Measurements from ENCODE around the gene MVB12B.

DNA sequence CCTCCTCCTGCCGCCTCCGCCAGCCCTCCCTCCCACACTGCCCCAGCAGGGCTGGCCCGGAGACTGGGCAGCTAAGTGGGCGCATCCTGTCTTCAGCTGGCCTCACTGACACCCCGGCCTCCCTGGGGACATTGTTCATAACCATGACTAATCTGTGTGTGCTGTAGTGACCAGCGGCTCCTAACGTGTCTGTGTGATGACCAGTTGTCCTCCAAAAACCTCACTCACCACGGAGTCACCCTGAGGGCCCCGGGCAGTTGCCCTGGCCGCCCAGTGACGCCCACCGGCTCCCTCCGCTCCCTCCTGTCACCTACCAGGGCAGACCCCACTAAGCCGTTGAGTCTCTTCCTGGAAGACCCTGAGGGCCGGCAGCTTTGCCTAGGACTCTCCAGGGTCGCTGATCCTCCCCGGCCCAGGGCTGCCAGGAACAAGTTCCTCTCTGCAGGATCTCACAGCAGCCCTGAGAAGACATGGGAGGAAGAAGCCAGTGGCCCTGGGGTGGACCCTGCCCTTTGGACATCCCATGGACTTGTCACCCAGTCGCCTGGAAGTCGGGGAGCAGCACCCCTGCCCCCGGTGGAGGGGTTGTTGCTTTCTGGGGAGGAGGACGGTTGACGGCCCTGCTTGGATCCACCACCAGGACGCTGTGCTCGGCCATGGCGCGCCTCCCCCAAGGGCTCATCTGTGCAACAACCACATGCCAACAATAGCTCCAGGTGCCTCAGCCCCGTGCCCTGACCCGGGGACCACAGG, 176.9 kb downstream of the MVB12B start:
- TF ChIP-seq, protein P1, sequence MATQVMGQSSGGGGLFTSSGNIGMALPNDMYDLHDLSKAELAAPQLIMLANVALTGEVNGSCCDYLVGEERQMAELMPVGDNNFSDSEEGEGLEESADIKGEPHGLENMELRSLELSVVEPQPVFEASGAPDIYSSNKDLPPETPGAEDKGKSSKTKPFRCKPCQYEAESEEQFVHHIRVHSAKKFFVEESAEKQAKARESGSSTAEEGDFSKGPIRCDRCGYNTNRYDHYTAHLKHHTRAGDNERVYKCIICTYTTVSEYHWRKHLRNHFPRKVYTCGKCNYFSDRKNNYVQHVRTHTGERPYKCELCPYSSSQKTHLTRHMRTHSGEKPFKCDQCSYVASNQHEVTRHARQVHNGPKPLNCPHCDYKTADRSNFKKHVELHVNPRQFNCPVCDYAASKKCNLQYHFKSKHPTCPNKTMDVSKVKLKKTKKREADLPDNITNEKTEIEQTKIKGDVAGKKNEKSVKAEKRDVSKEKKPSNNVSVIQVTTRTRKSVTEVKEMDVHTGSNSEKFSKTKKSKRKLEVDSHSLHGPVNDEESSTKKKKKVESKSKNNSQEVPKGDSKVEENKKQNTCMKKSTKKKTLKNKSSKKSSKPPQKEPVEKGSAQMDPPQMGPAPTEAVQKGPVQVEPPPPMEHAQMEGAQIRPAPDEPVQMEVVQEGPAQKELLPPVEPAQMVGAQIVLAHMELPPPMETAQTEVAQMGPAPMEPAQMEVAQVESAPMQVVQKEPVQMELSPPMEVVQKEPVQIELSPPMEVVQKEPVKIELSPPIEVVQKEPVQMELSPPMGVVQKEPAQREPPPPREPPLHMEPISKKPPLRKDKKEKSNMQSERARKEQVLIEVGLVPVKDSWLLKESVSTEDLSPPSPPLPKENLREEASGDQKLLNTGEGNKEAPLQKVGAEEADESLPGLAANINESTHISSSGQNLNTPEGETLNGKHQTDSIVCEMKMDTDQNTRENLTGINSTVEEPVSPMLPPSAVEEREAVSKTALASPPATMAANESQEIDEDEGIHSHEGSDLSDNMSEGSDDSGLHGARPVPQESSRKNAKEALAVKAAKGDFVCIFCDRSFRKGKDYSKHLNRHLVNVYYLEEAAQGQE (IDR thresholded peaks at IDR 0.05; ENCODE audit: insufficient read depth in 1 of 2, low read depth in 2 of 2, low read length in 2 of 2) = no peak
- TF ChIP-seq POLR2AphosphoS5 (IDR thresholded peaks at IDR 0.05; ENCODE audit: low read depth, low read length) (no peak), FOXP2 (optimal IDR thresholded peaks at IDR 0.05; ENCODE audit: borderline replicate concordance, extremely low read depth, extremely low read length, insufficient read depth) (no peak)

Data from PFSK-1 (cell line).